Keratinocyte (primary cell): ENCODE measurements around the gene AAMP. TPM values are rescaled to one million over a fixed set of nuclear protein-coding genes. Genes with fewer than 3 reads are reported as not detected.

Source experiments
- DNase-seq: peaks from one replicate; pipeline ENCODE4 v3.0.0-alpha.2; 2011; ENCODE audit warnings: low read depth, missing footprints, low spot score
- FAIRE-seq: peaks from 2 replicates; lab custom pipeline; 2011; peaks lifted over from hg19 to GRCh38; lab: Jason Lieb, UNC
- H2AFZ ChIP-seq: 2 replicates; pipeline ENCODE4 v1.6.0; 2012; ENCODE audit warnings: low read length, control low read depth, inconsistent platforms; ENCODE audit not compliant: control insufficient read depth
- H3K27ac ChIP-seq: 2 replicates; pipeline ENCODE4 v1.5.1; 2011; ENCODE audit warnings: low read length; ENCODE audit not compliant: control insufficient read depth, insufficient read depth
- H3K27me3 ChIP-seq: 3 replicates; pipeline ENCODE4 v1.6.0; 2011; ENCODE audit warnings: low read length; ENCODE audit not compliant: control insufficient read depth, insufficient read depth; ENCODE audit errors: extremely low read depth
- H3K36me3 ChIP-seq, 2 experiments: 2 replicates in 1 of 2; 3 replicates in 1 of 2; pipeline ENCODE4 v1.5.1; 2011; ENCODE audit warnings: low read length in 2 of 2, mild to moderate bottlenecking in 1 of 2; ENCODE audit not compliant: control insufficient read depth in 2 of 2, insufficient read depth in 2 of 2; ENCODE audit errors: extremely low read depth in 1 of 2
- H3K4me1 ChIP-seq: 3 replicates; pipeline ENCODE4 v1.5.1; 2011; ENCODE audit warnings: low read length; ENCODE audit not compliant: control insufficient read depth, insufficient read depth; ENCODE audit errors: extremely low read depth
- H3K4me2 ChIP-seq: 3 replicates; pipeline ENCODE4 v1.6.0; 2011; ENCODE audit warnings: low read depth, low read length; ENCODE audit not compliant: control insufficient read depth, insufficient read depth; ENCODE audit errors: extremely low read depth
- H3K4me3 ChIP-seq, 3 experiments: fragments of 200-600 bp in 1 of 3; sonication (generic) in 1 of 3; 2 replicates in 2 of 3; 3 replicates in 1 of 3; pipeline ENCODE4 v1.5.1; 2011 to 2016; ENCODE audit warnings: low read length in 3 of 3, mild to moderate bottlenecking in 3 of 3, control low read depth in 2 of 3, inconsistent platforms in 1 of 3, low read depth in 1 of 3, mixed read lengths in 1 of 3, mixed run types in 1 of 3, moderate library complexity in 1 of 3; ENCODE audit not compliant: control insufficient read depth in 2 of 3, insufficient read depth in 2 of 3; ENCODE audit errors: extremely low read depth in 1 of 3
- H3K79me2 ChIP-seq: 2 replicates; pipeline ENCODE4 v1.6.0; 2012; ENCODE audit warnings: low read length; ENCODE audit not compliant: control insufficient read depth, insufficient read depth
- H3K9ac ChIP-seq: 3 replicates; pipeline ENCODE4 v1.6.0; 2011; ENCODE audit warnings: low read length; ENCODE audit not compliant: control insufficient read depth, insufficient read depth; ENCODE audit errors: extremely low read depth
- H3K9me1 ChIP-seq: 3 replicates; pipeline ENCODE4 v1.6.0; 2011; ENCODE audit warnings: low read length; ENCODE audit not compliant: control insufficient read depth, insufficient read depth; ENCODE audit errors: extremely low read depth
- H3K9me3 ChIP-seq: 2 replicates; pipeline ENCODE4 v1.5.1; 2012; ENCODE audit warnings: low read depth, low read length; ENCODE audit not compliant: control insufficient read depth
- H4K20me1 ChIP-seq: 3 replicates; pipeline ENCODE4 v1.6.0; 2011; ENCODE audit warnings: low read length; ENCODE audit not compliant: control insufficient read depth, insufficient read depth; ENCODE audit errors: extremely low read depth
- CTCF ChIP-seq, 3 experiments: IDR thresholded peaks in 1 of 3; conservative IDR thresholded peaks in 1 of 3; optimal IDR thresholded peaks in 1 of 3; 2 replicates in 2 of 3; 3 replicates in 1 of 3; pipeline versions ENCODE3 to v1.5.1; 2011; ENCODE audit warnings: low read length in 3 of 3, mild to moderate bottlenecking in 3 of 3, moderate library complexity in 2 of 3, control low read depth in 1 of 3, inconsistent platforms in 1 of 3; ENCODE audit not compliant: insufficient read depth in 2 of 3; ENCODE audit errors: extremely low read depth in 1 of 3
- EZH2 ChIP-seq: IDR thresholded peaks from one replicate; pipeline ENCODE4 v1.6.1; 2012; ENCODE audit warnings: inconsistent platforms, mild to moderate bottlenecking, low read length, moderate library complexity
- dilution Hi-C: fragments of 300-500 bp; cut with MboI; formaldehyde crosslinking; loops from one replicate; pipeline ENCODE4 v1.7.0; 2020; ENCODE audit warnings: low sequenced_read_pairs; ENCODE audit not compliant: extremely low pct_ligation_motif_present
- polyA plus RNA-seq, 5 experiments: library from polyadenylated mRNA; depleted of rRNA in 3 of 5; stranded (reverse) in 3 of 5; stranded (forward) in 1 of 5; unstranded in 1 of 5; fragments of >200 nt; gene quantifications; 1 replicate in 1 of 5; 2 replicates in 3 of 5; 3 replicates in 1 of 5; pipeline versions ENCODE4 v1.2.1 to v1.2.3, GENCODE V29; 2011 to 2012; ENCODE audit warnings: missing spikeins in 2 of 5, low read depth in 1 of 5, low replicate concordance in 1 of 5

AAMP gene
- polyA plus RNA-seq, 1 donor (not counting 4 experiments of a cell fraction or from before 2014, with no cell fraction given) = 78.4 TPM

- no peak overlapping the region for H3K27ac ChIP-seq
- dilution Hi-C loops = no loop called here
- peaks cover 2% of the 10 kb centered on the region for H3K9me1 ChIP-seq
- H3K9me3 ChIP-seq = no peaks in the 10 kb centered on the region
- peaks cover 15% of the 10 kb centered on the region for H3K4me1 ChIP-seq
- no peak overlapping the region for H3K4me2 ChIP-seq
- no peaks in the 10 kb centered on the region for H4K20me1 ChIP-seq
- peaks cover 14% of the 10 kb centered on the region for H3K79me2 ChIP-seq
- no peak for DNase-seq
- TF ChIP-seq EZH2 (no peak), CTCF (optimal IDR thresholded peaks at IDR 0.05 in 1 of 3, IDR thresholded peaks at IDR 0.05 in 1 of 3, conservative IDR thresholded peaks at IDR 0.05 in 1 of 3; ENCODE audit: extremely low read depth in 1 of 3, insufficient read depth in 2 of 3, low read length in 3 of 3) (no peak)
- no peak for FAIRE-seq
- H3K4me3 ChIP-seq = no peak overlapping the region
- H2AFZ ChIP-seq = no peak overlapping the region
- H3K36me3 ChIP-seq = peaks cover 29 to 31% of the 10 kb centered on the region in 2 experiments
- H3K9ac ChIP-seq = no peak overlapping the region
- no peaks in the 10 kb centered on the region for H3K27me3 ChIP-seq
Observed at GRCh38 chr2:218267259-218267658, 2.7 kb downstream of the AAMP start.

GRCh38 chr2:218266316-218266979, 3.5 kb downstream of the AAMP start:
- Histone ChIP-seq H3K9me1 (peaks cover 2% of the 10 kb centered on the region), H3K4me1 (peaks cover 7% of the 10 kb centered on the region), H2AFZ (no peak overlapping the region), H3K9ac (no peak overlapping the region), H4K20me1 (no peaks in the 10 kb centered on the region), H3K79me2 (peaks cover 14% of the 10 kb centered on the region), H3K4me3 (no peak overlapping the region), H3K27me3 (no peaks in the 10 kb centered on the region), H3K4me2 (no peak overlapping the region), H3K27ac (no peak overlapping the region), H3K36me3 (peaks cover 29 to 31% of the 10 kb centered on the region in 2 experiments), H3K9me3 (no peaks in the 10 kb centered on the region)
- DNase-seq = no peak
- dilution Hi-C loops = no loop called here
- FAIRE-seq = no peak
- TF ChIP-seq EZH2 (no peak), CTCF (optimal IDR thresholded peaks at IDR 0.05 in 1 of 3, IDR thresholded peaks at IDR 0.05 in 1 of 3, conservative IDR thresholded peaks at IDR 0.05 in 1 of 3; ENCODE audit: extremely low read depth in 1 of 3, insufficient read depth in 2 of 3, low read length in 3 of 3) (no peak)
